Measurements from ENCODE around the gene ARPC3.
"Not testable (repeated sequence)": the region's sequence is repeated elsewhere in the genome, so short reads cannot be mapped to it uniquely, and the experiment has no call there.

Gene ARPC3

DNA sequence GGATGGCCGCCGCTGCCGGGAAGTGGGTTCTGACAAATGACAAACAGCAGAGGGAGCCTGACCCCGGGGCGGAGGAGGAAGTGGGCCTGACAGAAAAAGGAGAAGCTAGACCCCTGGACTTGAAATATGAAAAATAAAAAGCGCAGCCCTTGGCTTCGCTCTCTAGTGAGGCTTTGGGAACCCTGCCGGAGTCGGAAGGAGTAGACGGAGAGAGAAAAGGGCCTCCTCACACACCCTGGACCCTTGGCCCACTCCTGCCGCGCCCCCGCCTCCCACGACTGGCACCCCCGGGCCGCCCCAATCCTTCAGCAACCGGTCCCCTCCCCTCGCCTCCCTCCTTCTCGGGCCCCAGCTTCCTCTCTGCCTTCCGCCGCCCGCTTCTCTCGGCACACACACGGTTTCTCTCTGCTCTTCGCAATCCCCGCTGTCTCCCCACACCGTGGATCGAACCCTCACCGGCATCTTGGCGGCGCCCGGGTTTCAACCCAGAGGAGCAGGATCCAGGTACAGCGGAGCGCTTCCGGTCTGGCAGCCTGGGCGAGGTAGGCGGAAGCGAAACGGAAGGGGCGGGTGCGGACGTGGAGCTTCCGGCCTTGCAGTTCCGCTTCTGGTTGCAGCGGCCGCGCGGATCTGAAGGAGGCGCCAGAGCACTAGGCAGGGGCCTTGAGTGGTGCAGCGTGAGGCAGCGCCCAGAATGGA is at the start of gene ARPC3:
ARPC3 (minus strand) TSS at position 539 of the 699 bp plus-strand sequence; CDS start at position 462, 77 bp downstream.
- DNase-seq: peak; percentile 81

DNA sequence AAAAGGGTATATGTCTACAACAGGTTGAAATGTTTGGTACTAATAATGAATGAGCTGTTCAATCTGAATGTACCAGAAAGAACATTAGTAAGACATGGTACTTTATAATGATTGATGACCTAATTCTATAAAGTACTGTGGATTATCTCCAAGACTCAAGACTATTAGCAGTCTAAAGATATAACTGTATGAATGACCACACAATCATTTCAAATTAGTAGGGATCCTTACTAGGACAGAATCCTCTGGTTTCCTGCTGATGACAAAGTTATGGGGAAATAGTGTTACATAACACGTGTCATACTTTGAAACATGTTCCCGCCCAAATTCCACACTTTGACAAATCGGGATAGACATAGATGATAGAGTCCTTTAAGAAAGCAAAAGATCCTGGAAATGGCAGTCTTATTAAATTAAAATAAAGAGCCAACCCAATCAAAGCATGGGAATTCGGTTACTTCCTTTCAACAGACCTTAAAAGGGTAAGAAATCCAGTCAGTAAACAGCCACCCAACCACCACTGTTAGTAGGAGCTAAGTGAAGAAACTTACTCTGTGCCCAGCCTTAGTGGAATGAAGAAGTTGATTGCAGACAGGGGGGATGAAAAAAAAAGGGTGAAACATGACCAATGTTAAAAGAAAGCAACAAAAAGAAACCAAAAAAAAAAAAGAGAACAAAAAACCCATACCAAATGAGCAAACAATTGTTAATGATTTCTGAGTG is 49.0 kb upstream of the ARPC3 start:
- no peak for DNase-seq

- DNase-seq: no peak
These were observed 25.3 kb upstream of the ARPC3 start for GRCh38 chr12:110475426-110475825.

DNA sequence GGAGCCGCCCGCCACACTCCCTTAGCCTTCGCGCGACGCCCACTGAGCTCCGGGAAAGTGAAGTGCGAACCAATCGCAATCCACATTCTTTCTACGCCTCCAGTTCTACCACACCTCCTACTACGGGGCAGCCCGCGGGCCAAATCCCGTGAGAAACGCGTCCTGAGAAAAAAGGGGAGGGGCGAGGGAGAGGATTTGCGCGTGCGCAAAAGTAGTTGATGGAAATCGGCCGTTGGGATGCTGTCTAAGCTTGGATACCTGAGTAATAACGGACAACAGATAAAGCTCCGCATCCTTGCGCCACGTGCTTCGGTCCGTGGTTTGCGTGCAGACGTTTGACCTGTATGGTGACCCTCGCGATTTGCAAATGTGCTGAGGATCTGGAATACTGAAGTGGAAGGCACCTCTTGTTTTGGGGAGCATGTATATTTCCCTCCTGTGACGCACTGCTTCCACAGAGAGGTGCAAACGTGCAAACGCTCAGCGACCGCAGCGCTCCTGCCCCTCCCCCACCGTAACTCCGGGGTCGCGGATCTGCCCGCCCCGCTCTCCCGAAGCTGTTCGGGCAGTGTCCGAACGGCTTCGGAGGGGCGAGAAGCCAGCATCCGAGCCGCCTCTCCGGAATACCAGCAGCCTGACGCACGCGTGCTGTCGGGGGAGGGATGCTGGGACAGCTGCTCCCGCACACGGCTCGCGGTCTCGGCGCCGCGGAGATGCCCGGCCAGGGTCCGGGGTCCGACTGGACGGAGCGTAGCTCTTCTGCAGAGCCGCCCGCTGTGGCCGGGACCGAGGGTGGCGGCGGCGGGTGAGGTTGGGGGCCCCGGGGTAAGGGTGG is 18.3 kb upstream of the ARPC3 start, which contains the start of the genes FAM216A and GPN3:
FAM216A (plus strand) TSS at position 632 of the 835 bp plus-strand sequence; CDS start at position 663, 31 bp downstream.
GPN3 (minus strand) TSS at position 44 of the 835 bp plus-strand sequence. CDS start 54 bp downstream, outside the sequence.
- peak; percentile 97 for DNase-seq

GRCh38 chr12:110467847-110468213 is 17.7 kb upstream of the ARPC3 start:
- DNase-seq: no peak

DNA sequence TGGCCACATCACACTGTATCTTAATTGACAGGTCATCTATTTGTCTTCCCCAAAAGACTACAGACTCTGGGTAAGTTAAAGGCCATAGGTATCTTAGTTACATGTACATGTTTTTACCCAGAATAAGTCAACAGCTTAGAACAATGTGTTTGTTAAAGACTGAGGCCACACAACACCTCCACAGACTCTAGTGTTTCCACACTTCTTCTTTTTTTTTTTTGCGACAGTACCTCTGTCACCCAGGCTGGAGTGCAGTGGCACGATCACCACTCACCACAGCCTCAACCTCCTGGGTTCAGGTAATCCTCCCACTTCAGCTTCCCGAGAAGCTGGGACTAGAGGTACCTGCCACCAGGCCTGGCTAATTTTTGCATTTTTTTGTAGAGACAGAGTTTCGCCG is 16.7 kb upstream of the ARPC3 start:
- DNase-seq: no peak

DNA sequence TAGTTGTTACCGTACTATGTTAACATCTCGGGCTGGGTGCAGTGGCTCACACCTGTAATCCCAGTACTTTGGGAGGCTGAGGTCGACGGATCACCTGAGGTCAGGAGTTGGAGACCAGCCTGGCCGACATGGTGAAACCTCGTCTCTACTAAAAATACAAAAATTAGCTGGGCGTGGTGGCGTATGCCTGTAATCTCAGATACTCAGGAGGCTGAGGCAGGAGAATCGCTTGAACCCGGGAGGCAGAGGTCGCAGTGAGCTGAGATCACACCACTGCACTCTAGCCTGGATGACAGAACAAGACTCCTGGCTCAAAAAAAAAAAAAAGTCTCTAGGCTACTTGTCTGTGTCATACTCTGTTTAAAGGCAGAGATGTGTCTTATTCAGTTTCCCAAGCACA is 15.6 kb upstream of the ARPC3 start:
- DNase-seq: not testable (repeated sequence)

DNA sequence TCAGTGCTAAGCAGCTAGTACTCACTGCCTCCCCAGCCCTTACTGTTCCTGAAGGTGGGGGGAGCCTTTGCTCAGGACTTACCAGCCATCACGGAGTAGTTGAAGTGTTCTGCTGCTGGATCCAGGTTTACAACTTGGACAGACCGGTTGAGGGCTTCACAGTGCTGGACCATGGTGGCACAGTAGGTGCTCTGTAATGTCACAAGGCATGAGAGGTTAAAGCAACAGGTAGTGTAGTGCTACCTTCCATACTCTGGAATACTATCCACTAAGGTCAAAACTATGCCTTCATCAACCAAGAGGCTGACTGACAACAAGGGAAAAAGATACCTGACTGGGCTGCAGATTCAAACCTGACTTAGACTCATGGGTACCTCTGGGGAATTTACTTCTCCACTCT is 14.9 kb upstream of the ARPC3 start:
- no peak for DNase-seq

DNA sequence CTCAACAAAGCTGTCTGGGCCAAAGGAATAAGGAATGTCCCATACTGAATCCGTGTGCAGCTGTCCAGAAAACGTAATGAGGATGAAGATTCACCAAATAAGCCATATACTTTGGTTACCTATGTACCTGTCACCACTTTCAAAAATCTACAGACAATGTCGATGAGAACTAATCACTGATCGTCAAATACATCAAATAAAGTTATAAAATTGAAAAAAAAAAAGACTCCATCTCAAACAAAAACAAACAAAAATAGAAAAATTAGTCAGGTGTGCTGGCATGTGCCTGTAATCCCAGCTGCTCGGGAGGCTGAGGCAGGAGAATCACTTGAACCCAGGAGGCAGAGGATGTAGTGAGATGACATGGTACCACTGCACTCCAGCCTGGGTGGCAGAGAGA is 11.1 kb upstream of the ARPC3 start:
- DNase-seq: not testable (repeated sequence)

DNA sequence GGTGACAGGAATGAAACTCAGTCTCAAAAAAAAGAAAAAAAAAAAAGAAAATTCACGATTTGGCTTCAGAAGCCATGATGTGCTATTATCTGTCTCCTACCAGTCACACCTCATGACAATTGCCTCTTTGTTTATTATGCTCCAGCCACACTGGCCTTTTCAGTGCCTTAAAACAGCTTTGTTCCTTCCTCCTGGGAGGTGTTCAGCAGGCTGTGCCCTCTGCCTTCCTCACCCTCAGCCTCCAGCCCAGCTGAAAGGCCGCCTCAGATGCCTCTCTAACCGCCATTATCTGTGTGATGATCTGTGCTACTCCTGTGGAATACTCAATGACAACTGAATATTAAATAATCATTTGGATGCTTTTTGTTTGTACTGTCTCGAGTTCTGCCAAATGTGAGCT is 8.6 kb upstream of the ARPC3 start:
- no peak for DNase-seq

GRCh38 chr12:110453569-110454296 is 3.6 kb upstream of the ARPC3 start:
- no peak for DNase-seq

GRCh38 chr12:110451263-110451662 is 1.1 kb upstream of the ARPC3 start:
- DNase-seq: no peak

GRCh38 chr12:110444455-110444854 is 5.7 kb downstream of the ARPC3 start:
- no peak for DNase-seq

- no peak for DNase-seq
These were observed 13.9 kb downstream of the ARPC3 start for GRCh38 chr12:110436231-110436630.

GRCh38 chr12:110431957-110432587 is 18.1 kb downstream of the ARPC3 start:
- DNase-seq: no peak

- not testable (repeated sequence) for DNase-seq
These were observed 20.5 kb downstream of the ARPC3 start for GRCh38 chr12:110429676-110430075.

DNA sequence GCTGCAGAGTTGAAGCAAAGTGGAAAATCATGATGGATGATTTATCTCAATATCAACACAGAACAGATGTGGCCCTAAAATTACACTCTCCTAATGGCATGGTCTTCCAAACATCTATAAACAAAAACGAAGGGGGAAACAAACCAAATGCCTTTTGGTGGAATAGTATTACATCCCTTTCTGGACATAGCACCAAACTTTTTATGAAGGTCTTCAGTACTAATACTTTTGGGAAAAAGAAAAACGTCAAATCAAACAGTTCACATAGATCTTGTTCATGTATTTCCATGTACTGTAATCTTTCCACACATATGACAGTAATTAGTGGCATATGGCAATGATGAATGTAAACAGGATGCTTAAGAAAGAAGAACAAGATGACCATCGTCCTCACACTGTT is 23.7 kb downstream of the ARPC3 start:
- no peak for DNase-seq

- DNase-seq: no peak
These were observed 25.9 kb downstream of the ARPC3 start for GRCh38 chr12:110424237-110424636.

DNA sequence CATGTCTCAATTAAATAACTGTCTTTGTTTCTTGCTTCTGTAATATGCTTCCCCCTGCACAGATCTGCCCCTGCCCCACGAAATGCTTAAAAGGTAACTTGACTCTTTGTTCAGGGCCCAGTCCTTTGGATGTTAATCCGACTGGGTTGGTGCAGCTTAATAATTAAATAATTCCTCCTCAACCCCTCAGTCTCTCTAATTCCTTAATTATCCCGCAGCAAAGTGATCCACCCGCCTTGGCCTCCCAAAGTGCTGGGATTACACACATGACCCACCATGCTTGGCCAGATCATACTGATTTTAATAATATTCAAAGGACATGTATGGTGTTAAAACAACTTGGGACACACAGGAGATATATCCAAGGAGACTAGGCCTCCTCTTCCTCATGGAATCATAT is 28.4 kb downstream of the ARPC3 start:
- DNase-seq: no peak

GRCh38 chr12:110421159-110421661 is 28.9 kb downstream of the ARPC3 start:
- no peak for DNase-seq

DNA sequence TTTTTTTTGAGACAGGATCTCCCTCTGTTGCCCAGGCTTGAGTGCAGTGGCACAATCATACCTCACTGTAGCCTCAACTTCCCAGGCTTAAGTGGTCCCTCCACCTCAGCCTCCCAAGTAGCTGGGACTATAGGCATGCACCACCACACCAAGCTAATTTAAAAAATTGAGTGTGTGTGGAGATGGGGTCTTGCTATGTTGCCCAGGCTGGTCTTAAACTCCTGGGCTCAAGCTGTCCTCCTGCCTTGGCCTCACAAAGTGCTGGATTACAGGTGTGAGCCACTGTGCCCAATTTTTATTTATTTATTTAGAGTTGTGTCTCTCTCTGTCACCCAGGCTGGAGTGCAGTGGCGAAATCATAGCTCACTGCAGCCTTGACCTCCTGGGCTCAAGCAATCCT is 29.5 kb downstream of the ARPC3 start:
- DNase-seq: not testable (repeated sequence)

GRCh38 chr12:110417113-110417512 is 33.0 kb downstream of the ARPC3 start:
- DNase-seq: not testable (repeated sequence)

Data from SHP77 treated with DMSO at 0.1 percent for 48 hours (cell line).